ENCODE results near the gene PLA2G3.
"Not testable (repeated sequence)": the region's sequence is repeated elsewhere in the genome, so short reads cannot be mapped to it uniquely, and the experiment has no call there.

Gene PLA2G3

GRCh38 chr22:31139866-31140716 is at the start of gene PLA2G3:
TSS of gene PLA2G3 (minus strand) at chr22:31140508. CDS start at chr22:31140354, 154 bp downstream.
- DNase-seq (ENCODE audit: low read depth), result no peak

GRCh38 chr22:31187627-31188026 is 47.3 kb upstream of the PLA2G3 start:
- DNase-seq (ENCODE audit: low read depth), result no peak

GRCh38 chr22:31185056-31185455 is 44.7 kb upstream of the PLA2G3 start:
- DNase-seq (ENCODE audit: low read depth), result no peak

GRCh38 chr22:31184015-31184414 is 43.7 kb upstream of the PLA2G3 start:
- no peak for DNase-seq (ENCODE audit: low read depth)

GRCh38 chr22:31179345-31179744 is 39.0 kb upstream of the PLA2G3 start:
- no peak for DNase-seq (ENCODE audit: low read depth)

- no peak for DNase-seq (ENCODE audit: low read depth)
Observed at GRCh38 chr22:31178859-31179258, 38.6 kb upstream of the PLA2G3 start.

GRCh38 chr22:31177420-31178162 is 37.3 kb upstream of the PLA2G3 start:
- DNase-seq (ENCODE audit: low read depth), result no peak

GRCh38 chr22:31176923-31177322 is 36.6 kb upstream of the PLA2G3 start:
- DNase-seq (ENCODE audit: low read depth), result no peak

GRCh38 chr22:31173386-31174145 is 33.3 kb upstream of the PLA2G3 start:
- DNase-seq (ENCODE audit: low read depth), result no peak

GRCh38 chr22:31171734-31172133 is 31.4 kb upstream of the PLA2G3 start:
- DNase-seq (ENCODE audit: low read depth), result not testable (repeated sequence)

- no peak for DNase-seq (ENCODE audit: low read depth)
Observed at GRCh38 chr22:31170971-31171370, 30.7 kb upstream of the PLA2G3 start.

- no peak for DNase-seq (ENCODE audit: low read depth)
Observed at GRCh38 chr22:31162015-31162765, 21.9 kb upstream of the PLA2G3 start.

GRCh38 chr22:31161386-31161785 is 21.1 kb upstream of the PLA2G3 start:
- DNase-seq (ENCODE audit: low read depth), result no peak

- DNase-seq (ENCODE audit: low read depth), result no peak
Observed at GRCh38 chr22:31160328-31160978, 20.1 kb upstream of the PLA2G3 start.

- DNase-seq (ENCODE audit: low read depth), result no peak
Observed at GRCh38 chr22:31155422-31155821, 15.1 kb upstream of the PLA2G3 start.

GRCh38 chr22:31154975-31155374 is 14.7 kb upstream of the PLA2G3 start:
- no peak for DNase-seq (ENCODE audit: low read depth)

GRCh38 chr22:31153357-31153756 is 13.0 kb upstream of the PLA2G3 start:
- no peak for DNase-seq (ENCODE audit: low read depth)

GRCh38 chr22:31151872-31152271 is 11.6 kb upstream of the PLA2G3 start:
- no peak for DNase-seq (ENCODE audit: low read depth)

GRCh38 chr22:31150615-31151014 is 10.3 kb upstream of the PLA2G3 start:
- DNase-seq (ENCODE audit: low read depth), result no peak

- no peak for DNase-seq (ENCODE audit: low read depth)
Observed at GRCh38 chr22:31148953-31149627, 8.8 kb upstream of the PLA2G3 start.

- DNase-seq (ENCODE audit: low read depth), result no peak
Observed at GRCh38 chr22:31148488-31148887, 8.2 kb upstream of the PLA2G3 start.

Measured in stimulated activated CD8-positive, alpha-beta memory T cell treated with anti-CD3 and anti-CD28 coated beads, Interleukin-7, amount 100 ng/mL, for 24 hours (primary cell).